IPS DF 4.7 (cell line): ENCODE results near the gene SMG5.
"Not testable (repeated sequence)": the region's sequence is repeated elsewhere in the genome, so short reads cannot be mapped to it uniquely, and the experiment has no call there.

Experiments used
- DNase-seq: peaks from one replicate; pipeline ENCODE4 v3.0.0-alpha.2; 2013; ENCODE audit warnings: low spot score; ENCODE audit errors: extremely low read depth

Gene SMG5, protein sequence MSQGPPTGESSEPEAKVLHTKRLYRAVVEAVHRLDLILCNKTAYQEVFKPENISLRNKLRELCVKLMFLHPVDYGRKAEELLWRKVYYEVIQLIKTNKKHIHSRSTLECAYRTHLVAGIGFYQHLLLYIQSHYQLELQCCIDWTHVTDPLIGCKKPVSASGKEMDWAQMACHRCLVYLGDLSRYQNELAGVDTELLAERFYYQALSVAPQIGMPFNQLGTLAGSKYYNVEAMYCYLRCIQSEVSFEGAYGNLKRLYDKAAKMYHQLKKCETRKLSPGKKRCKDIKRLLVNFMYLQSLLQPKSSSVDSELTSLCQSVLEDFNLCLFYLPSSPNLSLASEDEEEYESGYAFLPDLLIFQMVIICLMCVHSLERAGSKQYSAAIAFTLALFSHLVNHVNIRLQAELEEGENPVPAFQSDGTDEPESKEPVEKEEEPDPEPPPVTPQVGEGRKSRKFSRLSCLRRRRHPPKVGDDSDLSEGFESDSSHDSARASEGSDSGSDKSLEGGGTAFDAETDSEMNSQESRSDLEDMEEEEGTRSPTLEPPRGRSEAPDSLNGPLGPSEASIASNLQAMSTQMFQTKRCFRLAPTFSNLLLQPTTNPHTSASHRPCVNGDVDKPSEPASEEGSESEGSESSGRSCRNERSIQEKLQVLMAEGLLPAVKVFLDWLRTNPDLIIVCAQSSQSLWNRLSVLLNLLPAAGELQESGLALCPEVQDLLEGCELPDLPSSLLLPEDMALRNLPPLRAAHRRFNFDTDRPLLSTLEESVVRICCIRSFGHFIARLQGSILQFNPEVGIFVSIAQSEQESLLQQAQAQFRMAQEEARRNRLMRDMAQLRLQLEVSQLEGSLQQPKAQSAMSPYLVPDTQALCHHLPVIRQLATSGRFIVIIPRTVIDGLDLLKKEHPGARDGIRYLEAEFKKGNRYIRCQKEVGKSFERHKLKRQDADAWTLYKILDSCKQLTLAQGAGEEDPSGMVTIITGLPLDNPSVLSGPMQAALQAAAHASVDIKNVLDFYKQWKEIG

DNA sequence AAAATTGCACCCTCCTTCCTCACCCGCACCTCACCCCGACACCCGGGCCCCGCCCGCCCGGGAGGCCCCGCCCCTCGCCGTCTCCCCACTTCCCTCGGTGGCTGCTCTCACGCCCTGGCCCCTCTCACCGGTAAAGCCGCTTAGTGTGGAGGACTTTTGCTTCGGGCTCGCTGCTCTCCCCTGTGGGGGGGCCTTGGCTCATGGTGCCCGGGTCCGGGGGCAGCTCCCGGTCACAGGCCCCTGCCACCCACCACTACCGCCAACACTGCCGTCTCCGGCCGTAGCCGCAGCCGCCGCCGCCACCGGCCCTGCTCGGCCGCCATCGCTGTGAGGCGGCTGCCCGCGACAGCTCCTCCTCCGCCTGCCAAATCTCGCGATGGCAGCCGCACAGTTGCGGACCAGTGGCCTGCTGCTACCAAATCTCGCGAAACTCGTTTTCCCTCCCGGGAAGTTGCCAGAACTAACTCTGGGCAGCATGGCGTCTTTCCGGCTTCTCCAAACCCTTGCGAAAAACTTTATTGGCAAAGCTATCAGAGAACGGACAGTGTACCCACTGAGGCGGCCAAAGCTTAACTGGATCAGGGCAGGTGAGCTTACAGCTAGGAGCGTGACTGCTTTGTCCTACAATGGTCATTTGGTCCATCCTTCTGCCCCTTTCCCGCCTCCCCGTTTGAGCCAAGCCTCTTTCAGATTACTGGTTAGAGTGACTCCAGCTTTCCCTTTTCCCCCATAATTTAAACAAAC is at the start of gene SMG5:
TSS of gene SMG5 (minus strand) at position 347 of the 744 bp plus-strand sequence. CDS start at position 202, 145 bp downstream.
- DNase-seq, result peak; percentile 99

DNA sequence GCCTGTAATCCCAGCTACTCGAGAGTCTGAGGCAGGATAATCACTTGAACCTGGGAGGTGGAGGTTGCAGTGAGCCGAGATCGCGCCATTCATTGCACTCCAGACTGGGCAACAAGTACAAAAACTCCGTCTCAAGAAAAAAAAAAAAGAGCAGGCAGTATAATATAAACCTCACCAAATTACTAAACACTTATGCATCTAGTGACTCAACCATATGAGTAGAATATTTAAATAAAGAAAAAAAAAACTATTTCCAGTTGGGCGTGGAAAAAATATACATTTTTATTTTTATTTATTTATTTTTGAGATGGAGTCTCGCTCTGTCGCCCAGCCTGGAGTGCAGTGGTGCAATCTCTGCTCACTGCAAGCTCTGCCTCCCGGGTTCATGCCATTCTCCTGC is 40.6 kb upstream of the SMG5 start:
- DNase-seq, result not testable (repeated sequence)

DNA sequence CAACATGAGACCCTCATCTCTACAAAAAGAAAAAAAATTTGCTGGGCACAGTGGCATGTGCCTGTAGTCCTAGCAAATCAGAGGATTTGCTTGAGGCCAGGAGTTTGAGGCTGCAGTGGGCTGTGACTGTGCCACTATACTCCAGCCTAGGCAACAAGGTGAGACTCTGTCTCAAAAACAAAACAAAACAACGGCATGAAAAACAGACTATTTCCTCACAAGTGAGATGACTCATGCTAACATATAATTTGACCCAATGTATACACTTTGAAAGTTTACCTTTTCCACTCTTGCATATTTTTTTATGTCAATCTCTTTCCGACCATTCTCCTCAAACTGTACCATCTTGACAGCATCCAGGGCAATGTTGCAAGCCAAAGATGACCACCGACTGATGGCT is 37.9 kb upstream of the SMG5 start:
- DNase-seq, result no peak

DNA sequence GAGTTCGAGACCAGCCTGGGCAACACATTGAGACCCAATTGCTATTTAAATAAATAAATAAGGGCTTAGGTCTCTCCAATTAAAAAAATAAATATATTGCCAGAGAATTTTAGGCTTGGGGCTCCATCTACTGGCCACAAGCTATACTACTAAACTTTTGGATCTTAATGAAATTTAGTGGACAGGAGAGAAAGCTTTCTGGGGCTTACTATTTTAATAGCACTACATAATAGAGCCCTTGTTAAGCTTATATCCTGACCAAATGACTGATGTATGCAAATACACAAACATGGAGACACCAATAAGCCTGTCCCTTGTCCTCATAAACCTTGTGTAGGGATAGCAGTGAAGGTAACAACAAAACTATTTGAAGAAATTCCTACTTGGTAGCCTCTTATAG is 37.0 kb upstream of the SMG5 start:
- DNase-seq, result no peak

DNA sequence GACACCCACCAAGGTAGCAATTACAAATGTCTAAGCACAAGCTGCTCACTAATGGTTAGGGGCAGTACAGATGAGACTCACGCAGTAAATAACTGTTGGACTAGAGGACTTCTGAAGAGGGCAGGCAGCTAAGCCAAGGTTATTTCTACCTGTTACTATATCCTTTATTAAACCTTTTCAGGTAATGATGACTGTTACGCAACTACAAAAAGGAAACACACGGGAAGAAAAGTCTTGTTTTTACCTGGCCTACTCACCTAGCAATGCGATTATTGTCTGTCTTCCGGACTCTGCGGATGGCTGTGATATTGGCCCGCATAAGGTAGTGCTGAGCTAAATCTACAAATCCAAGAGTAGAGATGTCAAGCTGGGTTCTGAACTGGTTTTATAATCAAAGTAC is 34.3 kb upstream of the SMG5 start:
- no peak for DNase-seq

DNA sequence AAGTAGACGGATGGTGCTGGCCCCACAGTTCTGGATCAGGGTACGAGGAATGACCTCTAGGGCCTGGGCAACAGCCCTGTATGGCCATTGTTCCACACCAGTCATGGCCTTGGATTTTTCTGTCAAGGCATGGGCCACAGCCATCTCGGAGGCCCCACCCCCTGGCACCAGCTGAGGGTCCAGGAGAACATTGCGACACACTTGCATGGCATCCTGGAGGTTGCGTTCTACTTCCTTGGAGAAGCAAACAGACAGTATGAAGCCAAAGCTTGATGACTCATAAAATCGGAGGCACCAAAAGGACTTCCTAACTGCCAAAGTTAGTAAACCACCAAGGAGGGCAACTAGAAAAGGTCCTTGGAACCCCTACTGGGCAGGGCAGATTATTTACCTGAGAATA is 28.3 kb upstream of the SMG5 start:
- no peak for DNase-seq

DNA sequence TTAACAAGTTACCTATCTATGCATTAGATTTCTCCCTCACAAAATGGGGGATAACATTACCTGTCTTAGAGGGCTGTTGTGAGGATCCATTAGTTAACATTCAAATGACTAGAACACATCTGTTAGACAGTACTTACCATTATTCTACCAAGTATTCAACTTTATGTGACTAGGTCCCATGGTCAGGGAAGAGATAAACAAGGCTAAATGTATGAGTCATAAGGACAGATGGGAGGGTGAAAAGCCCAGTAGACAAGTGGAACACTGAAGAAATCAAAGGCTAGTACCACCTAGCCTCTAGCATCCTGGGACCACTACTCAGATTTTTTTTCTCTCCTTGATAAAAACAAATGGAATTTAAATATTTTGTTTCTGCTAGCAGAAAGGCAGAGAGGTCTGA is 25.5 kb upstream of the SMG5 start:
- no peak for DNase-seq

DNA sequence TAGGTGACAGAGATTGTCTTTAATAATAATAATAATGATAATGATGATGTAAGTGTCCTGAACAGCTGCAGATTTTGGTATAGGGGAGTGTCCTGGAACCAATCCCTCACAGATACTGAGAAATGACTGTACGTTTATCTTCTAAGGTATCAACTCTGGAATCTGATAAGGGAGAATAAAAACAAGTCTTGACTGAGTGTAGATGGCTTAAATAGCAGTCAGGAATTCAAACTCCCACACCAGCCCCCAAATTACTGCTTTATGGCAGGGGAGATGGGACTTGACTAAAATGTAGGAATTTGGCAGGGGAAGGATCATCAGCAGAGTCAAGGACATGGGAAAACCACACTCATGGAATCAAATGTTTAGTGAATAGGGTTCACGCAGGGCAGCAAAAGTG is 22.6 kb upstream of the SMG5 start:
- DNase-seq, result no peak

DNA sequence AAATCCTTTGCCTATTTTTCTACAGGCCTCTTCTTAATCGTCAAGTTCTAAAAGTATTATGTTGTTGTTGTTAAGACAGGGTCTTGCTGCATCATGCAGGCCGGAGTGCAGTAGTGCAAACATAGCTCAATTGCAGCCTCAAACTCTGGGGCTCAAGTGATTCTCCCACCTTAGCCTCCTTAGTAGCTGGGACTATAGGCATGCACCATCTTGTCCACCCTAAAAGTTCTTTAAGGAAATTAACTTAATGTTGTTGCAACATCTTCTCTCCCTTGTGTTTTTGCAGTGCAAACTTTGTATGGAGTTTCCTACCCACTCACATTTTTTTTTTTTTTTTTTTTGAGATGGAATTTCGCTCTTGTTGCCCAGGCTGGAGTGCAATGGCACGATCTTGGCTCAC is 20.6 kb upstream of the SMG5 start:
- DNase-seq, result no peak

DNA sequence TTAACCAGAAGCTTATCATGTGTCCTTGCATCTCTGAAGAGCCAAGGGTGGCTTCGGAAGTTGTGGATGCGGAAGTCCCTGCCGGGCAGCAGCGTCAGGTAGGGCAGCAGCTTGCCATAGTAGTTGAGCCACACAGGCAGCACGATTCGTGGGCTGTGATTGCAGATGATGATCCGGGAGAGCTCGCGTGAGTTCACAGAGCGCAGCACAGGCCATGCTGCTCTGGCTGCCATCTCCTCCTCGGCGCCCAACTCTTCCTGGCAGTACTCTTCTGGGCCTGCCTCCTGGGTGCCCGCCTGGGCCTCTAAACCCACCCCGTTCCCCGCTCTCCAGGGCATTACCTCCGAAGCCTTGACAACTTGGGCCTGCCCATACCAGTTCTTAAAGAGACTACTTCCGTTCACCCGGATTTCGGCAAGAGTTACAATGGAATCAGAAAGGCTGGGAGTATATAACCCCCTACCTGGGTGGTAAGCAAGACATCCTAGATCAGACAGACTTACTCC is 16.3 kb upstream of the SMG5 start, which contains the start of gene VHLL:
TSS of gene VHLL (minus strand) at position 456 of the 506 bp plus-strand sequence. CDS start at position 338, 118 bp downstream.
- DNase-seq, result no peak

DNA sequence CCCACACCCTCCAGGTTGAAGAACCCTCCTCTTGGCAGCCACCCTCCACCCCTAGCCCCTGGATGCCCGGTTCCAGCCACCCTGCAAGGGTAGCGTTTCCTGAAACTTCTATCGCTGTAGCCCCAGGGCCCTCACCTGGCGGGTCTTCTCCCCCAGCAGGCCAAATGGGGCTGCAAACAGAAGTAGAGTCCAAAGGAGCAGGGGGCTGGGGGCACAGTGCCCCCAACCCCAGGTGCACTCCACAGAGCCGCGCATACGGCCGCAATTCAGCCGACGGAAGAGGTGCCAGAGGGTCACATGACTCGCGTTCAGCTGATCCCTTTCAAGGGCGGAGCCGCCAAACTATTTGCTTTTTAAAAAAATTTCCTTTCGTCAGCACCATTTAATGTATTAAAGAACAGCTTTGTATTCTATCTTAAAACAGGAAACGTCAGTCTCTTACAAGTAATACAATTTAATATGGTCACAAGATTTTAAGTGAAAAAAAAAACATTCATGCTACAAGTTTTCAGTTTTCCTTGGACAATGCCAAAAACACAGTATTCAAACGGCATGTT is 12.8 kb upstream of the SMG5 start, which contains the start of gene GLMP:
TSS of gene GLMP (minus strand) at position 289 of the 557 bp plus-strand sequence. CDS start at position 255, 34 bp downstream.
- DNase-seq, result no peak

DNA sequence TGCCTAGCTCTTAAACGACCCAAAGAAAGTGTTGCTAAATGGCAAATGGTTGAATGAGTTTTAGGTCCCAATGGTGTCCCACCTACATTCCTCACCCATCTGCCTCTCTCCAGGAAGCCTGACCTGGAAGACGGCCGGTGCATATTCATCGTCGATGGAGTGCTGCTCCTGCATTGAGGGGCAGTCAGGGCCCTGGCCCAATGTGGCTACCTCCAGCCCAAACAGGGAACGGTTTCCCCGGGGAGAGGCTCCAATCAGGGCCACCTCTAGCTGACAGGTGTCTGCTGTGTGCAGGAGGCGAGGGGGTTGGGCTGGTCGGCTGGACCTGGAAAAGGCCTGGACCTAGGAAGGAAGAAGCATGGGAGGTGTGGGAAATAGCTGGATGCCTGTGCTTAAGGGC is 11.3 kb upstream of the SMG5 start:
- no peak for DNase-seq

DNA sequence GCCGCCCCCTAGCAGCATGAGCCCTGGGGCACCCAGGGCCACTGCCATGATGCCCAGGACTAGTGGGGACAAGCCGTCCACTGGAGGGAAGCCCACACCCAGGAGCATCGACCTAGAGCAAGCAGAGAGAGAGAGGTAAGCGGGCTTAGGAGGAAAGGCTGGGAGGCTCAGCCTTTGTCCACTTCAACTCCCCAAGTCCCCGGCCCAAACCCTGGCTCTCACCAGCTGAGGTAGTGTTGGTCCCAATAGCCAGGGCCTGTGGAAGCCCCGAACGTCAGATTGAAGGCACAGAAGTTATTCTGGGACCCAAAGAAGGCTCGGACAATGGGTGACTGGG is 10.4 kb upstream of the SMG5 start:
- DNase-seq, result no peak

DNA sequence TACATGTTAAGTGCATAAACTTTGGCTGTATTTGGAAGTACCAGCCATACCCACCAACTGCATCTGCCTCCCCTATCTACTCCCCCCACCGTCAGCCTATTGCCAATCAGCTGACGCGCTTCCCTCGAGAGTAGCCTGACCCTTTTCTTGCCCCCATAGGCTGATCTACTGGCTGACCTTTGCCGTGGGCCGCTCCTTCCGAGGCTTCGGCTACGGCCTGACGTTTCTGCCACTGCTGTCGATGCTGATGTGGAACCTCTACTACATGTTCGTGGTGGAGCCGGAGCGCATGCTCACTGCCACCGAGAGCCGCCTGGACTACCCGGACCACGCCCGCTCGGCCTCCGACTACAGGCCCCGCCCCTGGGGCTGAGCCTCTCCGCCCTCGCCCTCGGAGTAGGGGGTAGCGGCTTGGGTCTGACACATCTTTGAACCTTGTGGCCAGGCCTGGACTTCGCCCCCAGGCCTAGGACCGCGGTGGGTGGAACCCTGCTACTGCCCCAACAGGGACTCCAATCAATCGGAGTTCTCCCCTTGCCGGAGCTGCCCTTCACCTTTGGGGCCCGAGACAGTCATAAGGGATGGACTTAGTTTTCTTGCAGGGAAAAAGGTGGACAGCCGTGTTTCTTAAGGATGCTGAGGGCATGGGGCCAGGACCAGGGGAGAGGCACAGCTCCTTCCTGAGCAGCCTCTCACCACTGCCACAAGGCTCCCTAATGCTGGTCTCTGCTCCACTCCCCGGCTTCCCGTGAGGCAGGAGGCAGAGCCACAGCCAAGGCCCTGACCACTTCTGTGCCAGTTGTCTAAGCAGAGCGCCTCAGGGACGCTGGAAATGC is 8.8 kb upstream of the SMG5 start:
- no peak for DNase-seq

DNA sequence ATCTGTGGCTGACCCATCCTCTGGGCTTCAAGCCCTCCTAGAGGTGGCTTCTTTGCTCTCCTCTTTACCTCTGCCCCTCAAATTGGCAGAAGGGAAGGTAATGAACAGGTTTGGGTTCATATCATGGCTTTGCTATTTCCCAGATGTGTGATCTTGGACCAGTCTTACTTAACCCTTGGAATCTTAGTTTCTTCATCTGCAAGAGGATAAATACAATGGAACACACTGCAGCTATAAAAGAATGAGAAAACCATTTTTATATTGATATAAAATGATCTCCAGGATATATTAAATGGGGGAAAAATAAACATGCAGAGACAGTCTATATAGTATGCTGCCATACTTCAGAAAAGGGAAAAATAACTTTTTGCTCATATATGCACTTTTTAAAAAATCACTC is 7.2 kb upstream of the SMG5 start:
- DNase-seq, result no peak

DNA sequence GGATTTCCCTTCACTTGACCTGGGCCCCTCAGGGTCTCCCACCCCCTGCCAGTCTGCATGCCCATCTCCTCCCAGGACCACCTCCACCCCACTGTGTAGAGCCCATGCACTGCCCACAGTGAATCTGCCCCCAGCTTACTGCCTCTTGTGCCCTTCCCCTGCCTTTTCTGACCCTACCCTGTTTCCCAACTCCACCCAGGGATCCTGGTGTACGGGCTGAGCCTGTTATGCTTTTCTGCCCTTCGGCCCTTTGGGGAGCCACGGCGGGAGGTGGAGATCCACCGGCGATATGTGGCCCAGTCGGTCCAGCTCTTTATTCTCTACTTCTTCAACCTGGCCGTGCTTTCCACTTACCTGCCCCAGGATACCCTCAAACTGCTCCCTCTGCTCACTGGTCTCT is 3.4 kb upstream of the SMG5 start:
- DNase-seq, result no peak

DNA sequence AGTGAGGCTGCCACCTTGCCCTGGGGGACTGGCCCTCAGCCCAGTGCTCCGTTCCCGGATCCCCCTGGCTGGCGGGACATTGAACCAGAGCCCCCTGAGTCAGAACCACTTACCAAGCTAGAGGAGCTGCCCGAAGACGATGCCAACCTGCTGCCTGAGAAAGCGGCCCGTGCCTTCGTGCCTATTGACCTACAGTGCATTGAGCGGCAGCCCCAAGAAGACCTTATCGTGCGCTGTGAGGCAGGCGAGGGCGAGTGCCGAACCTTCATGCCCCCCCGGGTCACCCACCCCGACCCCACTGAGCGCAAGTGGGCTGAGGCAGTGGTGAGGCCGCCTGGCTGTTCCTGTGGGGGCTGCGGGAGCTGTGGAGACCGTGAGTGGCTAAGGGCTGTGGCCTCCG is 2.8 kb upstream of the SMG5 start:
- no peak for DNase-seq

DNA sequence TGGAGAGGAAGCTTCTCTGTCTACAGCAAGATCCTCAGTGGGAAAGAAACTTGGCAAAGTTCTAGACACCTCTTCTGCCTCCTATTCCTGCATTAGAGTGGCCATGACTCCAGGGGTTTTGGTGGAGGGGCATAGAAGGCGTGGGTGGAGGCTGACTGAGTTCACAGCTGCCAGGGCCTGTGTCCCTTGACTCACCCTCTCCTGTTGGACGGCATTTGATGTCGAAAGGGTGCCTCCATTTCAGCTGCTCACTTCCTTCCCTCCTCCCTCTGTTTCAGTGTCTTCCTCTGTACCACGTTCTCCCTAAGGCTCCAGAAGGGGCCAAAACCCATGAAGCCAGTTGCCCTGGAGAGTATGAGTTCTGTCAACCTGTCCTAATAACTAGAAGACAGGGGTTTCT is 2.1 kb upstream of the SMG5 start:
- DNase-seq, result no peak

DNA sequence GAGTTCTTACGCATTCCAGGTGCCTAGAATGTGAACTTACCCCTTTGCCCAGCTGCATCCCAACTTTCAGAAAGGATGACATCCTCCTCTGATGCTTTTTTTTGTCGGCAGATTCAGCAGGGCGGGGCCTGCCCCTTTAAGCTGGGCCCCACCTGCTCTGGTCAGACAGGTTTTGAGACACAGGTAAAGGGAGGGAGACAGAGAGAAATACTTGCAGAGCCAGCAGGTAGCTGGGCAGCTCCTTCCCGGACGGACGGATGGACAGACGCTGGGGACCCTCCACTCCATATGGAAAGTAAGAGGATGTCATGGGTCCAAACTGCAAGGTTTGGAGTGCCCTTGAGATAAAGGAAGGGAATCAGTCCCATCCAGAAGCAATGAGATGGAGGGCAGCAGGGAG is 1.5 kb upstream of the SMG5 start, which contains the start of gene TMEM79:
TSS of gene TMEM79 (plus strand) at position 214 of the 400 bp plus-strand sequence. CDS start 902 bp downstream, outside the sequence.
- no peak for DNase-seq

DNA sequence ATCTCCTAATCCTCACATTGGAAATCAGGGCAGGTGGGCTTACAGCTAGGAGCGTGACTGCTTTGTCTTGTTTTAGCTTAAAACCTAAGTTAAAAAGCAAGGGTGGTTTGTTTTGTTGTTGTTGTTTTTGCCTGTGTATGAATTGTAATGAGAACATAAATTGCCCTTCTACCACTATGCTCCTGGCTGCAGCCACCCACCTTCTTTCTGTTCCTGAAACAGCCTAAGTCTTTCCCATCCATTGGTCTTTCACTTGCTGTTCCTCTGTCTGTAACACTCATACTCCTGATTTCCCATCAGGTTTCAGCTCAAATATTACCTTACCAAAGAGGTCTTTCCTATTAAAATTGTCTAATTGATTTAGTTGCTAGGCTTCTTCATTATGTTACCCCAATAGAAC is 896 bp upstream of the SMG5 start:
- DNase-seq, result no peak
